GM12864 (cell line): ENCODE measurements around the gene VSIG4.

Experiments
- DNase-seq: peaks from one replicate; pipeline ENCODE4 v3.0.0-alpha.2; 2011; ENCODE audit warnings: low read depth
- H3K4me3 ChIP-seq: 2 replicates; pipeline ENCODE4 v1.5.1; 2011; ENCODE audit warnings: mild to moderate bottlenecking, low read depth, low read length, control low read depth
- TF ChIP-seq, protein P1 (sequence below): IDR thresholded peaks from 2 replicates; pipeline ENCODE4 v1.5.1; 2011; ENCODE audit warnings: low read depth, mild to moderate bottlenecking, moderate library complexity, low read length, control low read depth, inconsistent platforms; ENCODE audit errors: missing control alignments

VSIG4 gene

DNA sequence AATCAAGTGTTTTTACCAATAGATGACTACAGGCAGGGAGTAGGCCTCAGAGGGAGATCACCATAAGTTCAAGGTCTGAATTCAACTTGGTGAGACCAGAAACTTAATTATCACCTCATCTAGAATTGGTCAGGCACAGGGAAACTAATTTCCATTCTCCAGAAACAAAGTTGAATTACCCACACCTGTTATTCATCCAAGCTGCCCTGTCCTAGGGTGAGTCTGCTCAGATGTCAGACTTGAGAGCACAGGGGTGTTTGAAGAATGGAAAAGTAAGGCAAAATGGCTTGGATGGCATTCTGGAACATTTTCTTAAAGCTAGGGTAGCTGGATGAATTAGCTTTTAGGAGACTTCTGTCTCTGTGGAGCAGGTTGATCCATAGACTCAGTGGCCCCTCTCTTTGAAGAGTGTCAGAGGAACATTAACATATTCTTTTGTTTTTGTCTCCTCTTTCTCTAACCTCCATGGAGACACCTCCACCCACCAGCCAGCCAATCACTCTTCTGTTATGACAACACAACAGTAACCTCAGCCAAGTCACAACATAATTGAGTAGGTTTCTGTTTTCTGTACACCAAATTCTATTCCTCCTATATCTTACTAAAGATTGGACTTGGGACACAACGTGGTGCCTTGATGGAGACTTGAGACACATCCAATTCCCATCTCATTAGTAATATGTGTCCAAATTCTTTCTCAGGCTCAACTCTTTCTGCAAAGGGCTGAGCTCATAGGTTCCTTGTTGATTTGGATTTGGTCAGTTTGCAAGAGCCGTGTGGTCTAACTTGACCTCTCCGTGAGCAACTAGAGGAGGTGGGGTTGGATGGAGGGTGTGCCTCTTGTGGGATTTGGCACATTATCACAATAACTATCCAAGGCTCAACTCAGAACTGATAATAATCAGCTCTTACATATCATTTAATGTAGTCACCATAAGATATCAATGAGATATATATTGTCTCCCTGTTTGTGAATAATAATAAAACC is 45.1 kb downstream of the VSIG4 start:
- TF ChIP-seq, protein P1, sequence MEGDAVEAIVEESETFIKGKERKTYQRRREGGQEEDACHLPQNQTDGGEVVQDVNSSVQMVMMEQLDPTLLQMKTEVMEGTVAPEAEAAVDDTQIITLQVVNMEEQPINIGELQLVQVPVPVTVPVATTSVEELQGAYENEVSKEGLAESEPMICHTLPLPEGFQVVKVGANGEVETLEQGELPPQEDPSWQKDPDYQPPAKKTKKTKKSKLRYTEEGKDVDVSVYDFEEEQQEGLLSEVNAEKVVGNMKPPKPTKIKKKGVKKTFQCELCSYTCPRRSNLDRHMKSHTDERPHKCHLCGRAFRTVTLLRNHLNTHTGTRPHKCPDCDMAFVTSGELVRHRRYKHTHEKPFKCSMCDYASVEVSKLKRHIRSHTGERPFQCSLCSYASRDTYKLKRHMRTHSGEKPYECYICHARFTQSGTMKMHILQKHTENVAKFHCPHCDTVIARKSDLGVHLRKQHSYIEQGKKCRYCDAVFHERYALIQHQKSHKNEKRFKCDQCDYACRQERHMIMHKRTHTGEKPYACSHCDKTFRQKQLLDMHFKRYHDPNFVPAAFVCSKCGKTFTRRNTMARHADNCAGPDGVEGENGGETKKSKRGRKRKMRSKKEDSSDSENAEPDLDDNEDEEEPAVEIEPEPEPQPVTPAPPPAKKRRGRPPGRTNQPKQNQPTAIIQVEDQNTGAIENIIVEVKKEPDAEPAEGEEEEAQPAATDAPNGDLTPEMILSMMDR = no peak
- no peak overlapping the region for H3K4me3 ChIP-seq
- DNase-seq = no peak

DNA sequence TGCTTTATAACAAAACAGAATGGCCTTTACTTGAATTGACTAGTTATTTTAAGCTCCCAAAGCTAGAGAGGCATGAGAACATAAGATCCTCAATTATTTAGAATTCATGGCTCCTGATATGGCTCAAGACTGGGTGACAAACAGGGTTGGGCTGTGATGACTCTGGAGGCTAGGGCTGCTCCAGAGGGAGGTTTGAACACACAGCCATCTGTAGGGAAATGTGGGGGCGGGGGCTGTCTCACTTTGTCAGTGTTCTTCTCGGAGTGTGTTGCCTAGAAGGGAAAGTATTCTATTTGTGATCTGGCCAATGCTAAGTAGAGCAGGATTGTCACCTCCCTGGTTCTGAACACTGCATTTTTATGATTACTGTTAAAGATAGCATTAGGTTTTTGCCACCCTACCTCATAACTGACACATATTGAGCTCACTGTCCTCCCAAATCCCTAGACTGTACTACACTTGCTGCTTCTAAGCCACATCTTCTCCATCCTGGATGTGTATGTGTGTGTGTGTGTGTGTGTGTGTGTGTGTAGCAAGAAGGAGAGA is 45.9 kb downstream of the VSIG4 start:
- TF ChIP-seq, protein P1 = no peak
- H3K4me3 ChIP-seq = no peak overlapping the region
- no peak for DNase-seq

DNA sequence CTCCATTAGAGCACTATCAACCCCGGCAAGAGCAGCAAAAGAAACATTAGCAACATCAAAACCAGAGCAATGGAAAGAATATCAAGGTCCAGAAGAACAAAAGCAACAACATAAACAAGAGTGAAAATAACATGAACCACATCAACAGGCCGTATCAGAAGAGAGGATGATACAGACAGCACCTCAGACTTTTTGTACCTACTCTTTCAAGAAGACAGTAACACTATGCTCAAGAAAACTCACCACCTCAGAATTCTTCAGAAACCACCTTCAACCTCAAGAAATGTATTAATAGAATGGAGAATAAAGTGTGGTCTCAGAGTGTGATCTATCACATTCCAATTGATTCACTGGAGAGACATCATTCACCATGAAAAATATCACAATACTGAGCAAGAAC is 46.5 kb downstream of the VSIG4 start:
- DNase-seq = no peak
- H3K4me3 ChIP-seq = no peak overlapping the region
- TF ChIP-seq, protein P1 = no peak

DNA sequence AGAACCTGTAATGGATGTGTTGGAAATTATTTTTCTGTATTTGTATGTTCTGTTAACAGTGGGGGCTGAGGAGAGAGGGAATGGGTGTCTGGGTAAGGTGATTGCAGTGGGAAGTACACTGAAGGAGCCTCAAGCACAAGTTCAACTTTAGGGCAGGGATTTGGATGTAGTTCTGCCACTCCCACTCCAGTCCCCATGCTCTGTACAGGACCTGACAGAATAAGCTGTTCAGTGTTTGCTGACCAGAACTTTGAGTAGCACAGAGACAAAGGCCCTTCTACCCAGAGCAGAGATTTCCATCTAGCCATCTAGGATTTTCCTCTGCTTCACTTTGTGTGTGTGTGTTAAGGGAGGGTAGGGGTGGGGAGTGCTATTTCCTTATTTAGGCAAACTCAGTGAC is 49.2 kb downstream of the VSIG4 start:
- TF ChIP-seq, protein P1 = no peak
- no peak for DNase-seq
- H3K4me3 ChIP-seq = no peak overlapping the region

DNA sequence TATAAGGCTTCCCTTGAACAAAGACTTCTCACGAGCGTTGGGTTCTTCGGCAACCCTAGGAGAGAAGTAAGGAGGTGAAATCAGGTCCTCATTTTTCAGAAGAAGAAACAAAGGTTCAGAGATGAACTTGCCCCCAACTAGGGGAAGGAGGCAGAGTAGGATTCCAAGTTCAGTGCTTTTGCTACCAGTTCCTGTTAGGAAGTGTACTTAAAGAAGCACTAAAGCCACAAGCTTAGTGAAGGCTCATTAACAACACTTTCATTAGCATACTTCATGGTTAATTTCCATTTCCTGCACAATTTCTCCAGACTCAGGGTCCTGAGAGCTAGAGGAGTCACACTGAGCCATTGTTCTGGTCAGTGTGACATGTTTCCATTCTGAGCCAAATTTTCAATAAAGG is 52.1 kb downstream of the VSIG4 start:
- TF ChIP-seq, protein P1 = no peak
- no peak overlapping the region for H3K4me3 ChIP-seq
- no peak for DNase-seq

DNA sequence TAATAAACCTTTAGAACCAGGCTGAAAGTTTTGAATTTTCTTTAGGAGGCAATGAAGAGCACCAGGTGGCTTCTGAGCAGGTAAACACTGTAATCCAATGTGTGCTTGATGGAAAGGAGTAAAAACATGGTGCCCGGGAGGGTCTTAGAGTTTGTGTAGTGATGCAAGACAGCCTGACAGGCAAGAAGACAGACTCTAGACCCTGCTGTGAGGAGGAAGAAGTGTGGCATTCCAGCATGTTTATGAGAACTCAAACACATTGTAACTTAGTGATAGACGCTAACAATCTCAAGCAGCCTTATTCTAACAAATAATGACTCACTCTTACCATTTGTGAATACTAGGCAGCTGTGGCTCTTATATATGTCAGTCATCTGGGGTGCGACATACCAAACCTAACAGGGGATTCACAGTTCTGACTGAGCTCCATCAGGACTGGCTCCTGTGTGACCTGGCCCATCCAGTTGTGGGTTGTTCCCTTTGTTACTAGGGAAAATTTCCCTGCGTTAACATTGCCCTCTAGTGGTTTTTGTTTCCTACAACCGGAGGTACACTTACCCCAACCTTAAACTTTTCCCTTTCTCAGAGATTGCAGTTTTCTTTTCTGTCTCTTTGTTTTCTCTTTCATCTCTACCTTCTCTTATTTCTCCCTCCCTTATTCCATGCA is 53.8 kb downstream of the VSIG4 start:
- H3K4me3 ChIP-seq = no peak overlapping the region
- peak; percentile 35 for DNase-seq
- TF ChIP-seq, protein P1 = peak; percentile 55
